HCT116 (cell line): Measurements from ENCODE around the gene CLIP2. TPM values are rescaled to one million over a fixed set of nuclear protein-coding genes. Genes with fewer than 3 reads are reported as not detected.

ENCODE experiments used
- ATAC-seq: fragments of 200-7000 bp; cut with Tn5 transposase; 2 replicates; pipeline ENCODE4 v1.9.1; 2020; ENCODE audit warnings: mild to moderate bottlenecking, moderate library complexity
- BruUV-seq: library from RNA; stranded (reverse); fragments of 400-500 nt; replicated peaks from 2 replicates; lab custom pipeline; 2021; lab: Mats Ljungman, UMichigan
- CTCF ChIA-PET: fragments of 300-600 bp; sonication (Branson Sonifier 250); formaldehyde crosslinking; loops from one replicate; lab custom pipeline; 2021; ENCODE audit warnings: antibody characterized with exemption; lab: Charles Lee
- POLR2A ChIA-PET: fragments of 300-600, 350-600 bp; sonication (Branson Sonifier 250); formaldehyde crosslinking; loops from one replicate; lab custom pipeline; 2021; ENCODE audit warnings: antibody characterized with exemption; lab: Charles Lee
- RAD21 ChIA-PET, 2 experiments: fragments of 300-600 bp; sonication (Branson Sonifier 250); formaldehyde crosslinking; loops; one replicate each; lab custom pipeline; 2023; ENCODE audit warnings: low total read pairs in 2 of 2; ENCODE audit not compliant: uncharacterized antibody in 2 of 2, unreplicated experiment in 2 of 2, low non-redundant PET in 1 of 2; lab: Charles Lee
- DNase-seq: peaks from one replicate; pipeline ENCODE4 v3.0.0-alpha.2; 2010; ENCODE audit warnings: low read depth, low spot score
- H2AFZ ChIP-seq: fragments of 200-600 bp; shearing (Covaris generic), sonication (generic); 2 replicates; pipeline ENCODE4 v1.6.1; 2017; ENCODE audit warnings: low read depth, mixed run types, mixed read lengths, antibody characterized with exemption, low read length; ENCODE audit not compliant: poor library complexity, severe bottlenecking
- H3K27ac ChIP-seq: 2 replicates; pipeline ENCODE4 v1.5.1; 2012; ENCODE audit warnings: low read depth, low read length
- H3K27me3 ChIP-seq: fragments of 200-600 bp; sonication (generic); 2 replicates; pipeline ENCODE4 v1.6.1; 2016; ENCODE audit warnings: mixed run types, low read length, mixed read lengths; ENCODE audit not compliant: insufficient read depth
- H3K36me3 ChIP-seq, 2 experiments: fragments of 200-500 bp in 1 of 2; fragments of 200-600 bp in 1 of 2; sonication (Bioruptor generic) in 1 of 2; sonication (generic) in 1 of 2; 2 replicates each; pipeline versions ENCODE4 v1.5.1 to v1.6.1; 2014 to 2016; ENCODE audit warnings: low read length in 2 of 2, inconsistent platforms in 1 of 2, mixed read lengths in 1 of 2, mixed run types in 1 of 2; ENCODE audit not compliant: insufficient read depth in 2 of 2, control insufficient read depth in 1 of 2
- H3K4me1 ChIP-seq, 2 experiments: fragments of 200-600 bp in 1 of 2; sonication (generic) in 1 of 2; 2 replicates each; pipeline versions ENCODE4 v1.5.1 to v1.6.1; 2012 to 2017; ENCODE audit warnings: low read length in 2 of 2, inconsistent platforms in 1 of 2, mild to moderate bottlenecking in 1 of 2, mixed read lengths in 1 of 2, mixed run types in 1 of 2, moderate library complexity in 1 of 2; ENCODE audit not compliant: insufficient read depth in 2 of 2, control insufficient read depth in 1 of 2
- H3K4me2 ChIP-seq: fragments of 200-600 bp; sonication (generic); 2 replicates; pipeline ENCODE4 v1.6.1; 2017; ENCODE audit warnings: mixed run types, low read length, mixed read lengths
- H3K4me3 ChIP-seq, 2 experiments: fragments of 200-600 bp in 1 of 2; sonication (generic) in 1 of 2; replicated peaks in 1 of 2; 2 replicates each; pipeline ENCODE4 v1.5.1; 2011 to 2016; ENCODE audit warnings: low read length in 2 of 2, control low read depth in 1 of 2, low read depth in 1 of 2, mild to moderate bottlenecking in 1 of 2, mixed read lengths in 1 of 2, mixed run types in 1 of 2
- H3K79me2 ChIP-seq: fragments of 200-600 bp; sonication (generic); 2 replicates; pipeline ENCODE4 v1.6.1; 2017; ENCODE audit warnings: mild to moderate bottlenecking, mixed run types, low read length, moderate library complexity, mixed read lengths; ENCODE audit not compliant: insufficient read depth
- H3K9ac ChIP-seq: fragments of 200-600 bp; sonication (generic); 2 replicates; pipeline ENCODE4 v1.6.1; 2016; ENCODE audit warnings: low read length, mixed read lengths
- H3K9me2 ChIP-seq: fragments of 200-600 bp; sonication (generic), shearing (Covaris generic); 2 replicates; pipeline ENCODE4 v1.6.1; 2017; ENCODE audit warnings: mixed run types, mild to moderate bottlenecking, moderate library complexity; ENCODE audit not compliant: insufficient read depth
- H3K9me3 ChIP-seq, 2 experiments: fragments of 200-500 bp in 1 of 2; fragments of 200-600 bp in 1 of 2; sonication (Bioruptor generic) in 1 of 2; sonication (generic) in 1 of 2; 2 replicates each; pipeline ENCODE4 v1.6.1; 2014 to 2017; ENCODE audit warnings: low read length in 2 of 2, mixed read lengths in 2 of 2, inconsistent platforms in 1 of 2, low read depth in 1 of 2, mild to moderate bottlenecking in 1 of 2, mixed run types in 1 of 2, moderate library complexity in 1 of 2; ENCODE audit not compliant: control insufficient read depth in 1 of 2, insufficient read depth in 1 of 2
- H4K20me1 ChIP-seq: fragments of 200-600 bp; sonication (generic), shearing (Covaris generic); 2 replicates; pipeline ENCODE4 v1.6.1; 2017; ENCODE audit warnings: mixed run types, mild to moderate bottlenecking, moderate library complexity; ENCODE audit not compliant: insufficient read depth
- CBX3 ChIP-seq: IDR thresholded peaks from 2 replicates; pipeline ENCODE4 v1.6.1; 2012; ENCODE audit warnings: low read depth
- EGR1 ChIP-seq: IDR thresholded peaks from 2 replicates; pipeline ENCODE4 v1.6.1; 2012; ENCODE audit warnings: low read depth
- EZH2 ChIP-seq: fragments of 200-600 bp; sonication (generic); IDR thresholded peaks from 2 replicates; pipeline ENCODE4 v1.6.1; 2017; ENCODE audit warnings: antibody characterized with exemption, mixed run types
- EZH2phosphoT487 ChIP-seq: fragments of 200-600 bp; IDR thresholded peaks from 2 replicates; pipeline ENCODE4 v1.6.1; 2018; ENCODE audit warnings: antibody characterized with exemption, borderline replicate concordance
- FOSL1 ChIP-seq: IDR thresholded peaks from 2 replicates; pipeline ENCODE4 v1.6.1; 2012; ENCODE audit warnings: low read depth
- RAD21 ChIP-seq: IDR thresholded peaks from 2 replicates; pipeline ENCODE4 v1.6.1; 2012; ENCODE audit warnings: low read depth, mild to moderate bottlenecking
- SIN3A ChIP-seq: IDR thresholded peaks from 2 replicates; pipeline ENCODE4 v1.6.1; 2012; ENCODE audit warnings: low read depth
- SRF ChIP-seq: IDR thresholded peaks from 2 replicates; pipeline ENCODE4 v1.6.1; 2012; ENCODE audit warnings: low read depth
- TCF7L2 ChIP-seq: IDR thresholded peaks from 2 replicates; pipeline ENCODE4 v1.7.0; 2011; ENCODE audit warnings: borderline replicate concordance, inconsistent platforms; ENCODE audit not compliant: insufficient read depth, insufficient read length; ENCODE audit errors: extremely low read depth
- YY1 ChIP-seq: IDR thresholded peaks from 2 replicates; pipeline ENCODE4 v1.6.1; 2011; ENCODE audit warnings: low read length, low read depth, moderate library complexity, mild to moderate bottlenecking; ENCODE audit not compliant: insufficient replicate concordance; ENCODE audit errors: extremely low read depth
- ZFX ChIP-seq: fragments of 450-650 bp; IDR thresholded peaks from 2 replicates; pipeline ENCODE4 v1.6.1; 2017
- ZNF274 ChIP-seq: fragments of 200-500 bp; sonication (Bioruptor generic); IDR thresholded peaks from 2 replicates; pipeline ENCODE4 v1.6.1; 2014; ENCODE audit warnings: mild to moderate bottlenecking, low read depth, low read length, inconsistent platforms
- intact Hi-C: fragments of 100-400 bp; cut with micrococcal nuclease; formaldehyde crosslinking; loops from 2 replicates; pipeline ENCODE4 v1.10.0; 2022
- total RNA-seq: library from RNA; stranded (reverse); gene quantifications from one replicate; pipeline ENCODE4 v1.2.1, GENCODE V29; 2021; ENCODE audit not compliant: unreplicated experiment

CLIP2 gene
- total RNA-seq, 1 experiment from 2014 or later = 40.1 TPM

- ChIA-PET POLR2A (no interaction called here), RAD21 (no interaction called here), CTCF (no interaction called here)
- Histone ChIP-seq H3K36me3 (no peaks in the 10 kb centered on the region), H3K9me2 (no peaks in the 10 kb centered on the region), H3K4me3 (no peak overlapping the region), H3K79me2 (no peaks in the 10 kb centered on the region), H3K9me3 (no peaks in the 10 kb centered on the region), H3K27me3 (no peaks in the 10 kb centered on the region), H3K9ac (no peak overlapping the region), H4K20me1 (no peaks in the 10 kb centered on the region), H2AFZ (no peak overlapping the region), H3K4me2 (no peak overlapping the region), H3K4me1 (peaks cover 6 to 14% of the 10 kb centered on the region in 2 experiments), H3K27ac (no peak overlapping the region)
- intact Hi-C loops = no loop called here
- ATAC-seq = no peak
- TF ChIP-seq CBX3 (no peak), ZNF274 (no peak), EZH2phosphoT487 (no peak), SRF (no peak), RAD21 (no peak), EGR1 (no peak), SIN3A (no peak), EZH2 (no peak), YY1 (no peak), TCF7L2 (no peak), FOSL1 (no peak), ZFX (no peak)
- BruUV-seq = no TSS peak
- DNase-seq = no peak
These were observed 22.8 kb upstream of the CLIP2 start for GRCh38 chr7:74266191-74266963.
